ENCODE data around the gene NUTM1. TPM values are rescaled to one million over a fixed set of nuclear protein-coding genes. Genes with fewer than 3 reads are reported as not detected.

Gene NUTM1
- total RNA-seq, 1 experiment from 2014 or later, result 0.26 TPM

GRCh38 chr15:34357653-34358052 lies 14.5 kb downstream of the NUTM1 start:
- Histone ChIP-seq H4K5ac (ENCODE audit: insufficient read length, low read depth, low read length) (no peak overlapping the region), H3K23me2 (ENCODE audit: insufficient read length, low read depth, low read length, poor library complexity, severe bottlenecking) (no peaks in the 10 kb centered on the region), H3K4ac (ENCODE audit: low read depth, low read length) (no peak overlapping the region), H3K79me1 (ENCODE audit: insufficient read depth, low read depth, low read length, poor library complexity, severe bottlenecking) (no peaks in the 10 kb centered on the region), H3K18ac (ENCODE audit: insufficient read length, low read depth, low read length) (no peak overlapping the region), H3K27ac (ENCODE audit: insufficient read length, low read depth, low read length) (no peak overlapping the region), H2BK120ac (ENCODE audit: low read depth, low read length, poor library complexity, severe bottlenecking) (no peak overlapping the region), H2BK12ac (ENCODE audit: insufficient read length, low read depth, low read length) (no peak overlapping the region), H2BK20ac (ENCODE audit: low read depth, low read length, poor library complexity, severe bottlenecking) (no peak overlapping the region), H3K27me3 (ENCODE audit: insufficient read depth, low read length) (no peaks in the 10 kb centered on the region), H3K23ac (ENCODE audit: insufficient read length, low read depth, low read length) (no peak overlapping the region), H3K4me1 (ENCODE audit: insufficient read depth, low read length) (no peaks in the 10 kb centered on the region; the same call in 1 of the 2 replicates), H4K8ac (replicated peaks; ENCODE audit: insufficient read length, low read depth, low read length) (no peak overlapping the region), H3K9me3 (ENCODE audit: control insufficient read depth, low read depth, low read length) (no peaks in the 10 kb centered on the region), H2BK5ac (ENCODE audit: insufficient read length, low read length) (no peak overlapping the region), H3K14ac (ENCODE audit: insufficient read depth, low read length) (no peak overlapping the region), H2AK5ac (ENCODE audit: insufficient read length, low read length) (no peak overlapping the region), H2BK15ac (ENCODE audit: low read depth, low read length) (no peak overlapping the region), H3K56ac (ENCODE audit: insufficient read length, low read depth, low read length) (no peak overlapping the region), H2AFZ (ENCODE audit: low read length) (no peak overlapping the region), H3K79me2 (ENCODE audit: insufficient read depth, low read length) (no peaks in the 10 kb centered on the region), H4K91ac (ENCODE audit: insufficient read length, low read depth, low read length) (no peak overlapping the region), H3K9ac (ENCODE audit: extremely low read depth, insufficient read length, low read length) (no peak overlapping the region), H3K4me2 (ENCODE audit: insufficient read depth, insufficient read length, low read length) (no peak overlapping the region), H3T11ph (ENCODE audit: low read length) (no peak overlapping the region), H4K20me1 (ENCODE audit: control insufficient read depth, insufficient read depth, insufficient read length) (no peaks in the 10 kb centered on the region)
- Mint-ChIP-seq H3K27me3 (ENCODE audit: low read depth) (no peaks in the 10 kb centered on the region), H3K27ac (no peak overlapping the region), H3K36me3 (ENCODE audit: insufficient read depth in 1 of 3, low read depth in 3 of 3) (peaks cover 28 to 81% (median 62%) of the 10 kb centered on the region in 3 experiments; a peak in 6 of 7 replicates), H3K4me3 (no peak overlapping the region), H3K4me1 (peaks cover 16 to 21% of the 10 kb centered on the region in 2 experiments), H3K9me3 (no peaks in the 10 kb centered on the region)
- no CpG with 5 or more reads among the region's 1 CpG for WGBS (ENCODE audit: extremely low coverage, insufficient read length, low lambda C conversion rate)
- TF ChIP-seq CTCF (conservative IDR thresholded peaks at IDR 0.05), result no peak
- DNase-seq, result no peak

Data from H9 (cell line).